Suppressor macrophage (primary cell): ENCODE measurements around the gene ADK.
"Not testable (repeated sequence)": the region's sequence is repeated elsewhere in the genome, so short reads cannot be mapped to it uniquely, and the experiment has no call there.

Source experiments
- DNase-seq, 4 experiments: peaks; one replicate each; pipeline ENCODE4 v3.0.0-alpha.2; 2020 to 2022

The ADK gene

DNA sequence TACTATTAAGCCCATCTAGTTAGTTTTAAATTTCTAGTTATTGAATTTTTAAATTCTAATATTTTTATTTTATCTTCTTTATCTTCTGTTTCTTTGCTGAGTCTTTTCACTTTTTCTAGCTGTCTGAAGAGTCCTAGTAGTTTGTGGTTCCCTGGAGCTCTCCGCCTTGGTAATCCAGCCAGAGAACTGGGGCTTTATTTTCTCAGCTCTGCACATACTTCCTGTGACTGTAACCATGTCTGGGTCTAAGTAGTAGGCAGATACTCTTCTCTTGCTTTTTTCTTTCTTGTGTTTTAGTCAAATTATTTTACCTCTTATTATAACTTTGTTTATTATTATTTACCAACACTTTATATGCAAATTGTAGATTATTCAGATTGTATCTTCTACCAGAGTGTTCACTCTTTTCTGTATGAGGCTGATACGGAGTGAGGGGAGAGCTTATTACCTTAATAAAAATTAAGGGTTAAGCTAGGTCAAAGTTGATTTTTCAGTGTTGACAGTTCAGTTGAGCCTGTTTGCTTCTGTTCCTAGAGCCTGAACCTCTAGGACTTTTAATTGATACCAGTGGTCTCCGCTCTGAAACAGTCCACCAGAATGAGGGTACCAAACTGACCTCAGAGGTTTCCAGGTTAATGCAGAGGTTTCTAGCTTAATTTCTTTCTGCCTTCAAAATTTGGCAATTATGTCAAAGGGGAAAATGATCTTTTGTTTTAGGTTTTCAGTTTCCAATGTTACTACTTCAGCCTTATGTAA lies 155.4 kb downstream of the ADK start:
- no peak for DNase-seq

DNA sequence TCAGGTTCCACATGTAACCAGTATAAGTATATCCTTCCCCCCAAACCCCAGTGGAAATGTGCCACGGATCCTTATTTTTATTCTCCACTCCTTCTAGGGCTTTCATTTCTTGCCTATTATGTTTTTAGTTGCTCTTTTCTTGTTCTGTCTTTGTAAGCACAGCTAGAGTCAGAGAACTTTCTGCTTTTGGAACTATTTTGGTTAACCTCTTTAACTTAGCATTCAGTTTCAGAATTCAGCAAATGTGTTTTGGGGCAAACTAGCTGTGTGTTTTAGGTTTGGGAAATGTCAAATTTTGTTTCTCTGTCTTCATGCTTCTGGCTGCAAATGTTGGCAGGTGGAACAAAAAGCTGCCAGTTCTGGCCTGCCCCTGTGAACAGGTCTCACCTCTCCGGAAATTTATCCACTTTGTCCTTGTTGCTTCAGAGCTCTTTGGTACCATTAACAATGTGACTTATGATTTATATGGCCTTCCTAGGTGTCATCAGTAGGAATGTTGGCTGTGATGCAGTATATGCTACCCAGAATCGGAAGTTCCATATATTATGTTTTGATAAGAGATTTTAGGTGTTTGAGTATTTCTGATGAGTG lies 156.1 kb downstream of the ADK start:
- DNase-seq, result no peak

DNA sequence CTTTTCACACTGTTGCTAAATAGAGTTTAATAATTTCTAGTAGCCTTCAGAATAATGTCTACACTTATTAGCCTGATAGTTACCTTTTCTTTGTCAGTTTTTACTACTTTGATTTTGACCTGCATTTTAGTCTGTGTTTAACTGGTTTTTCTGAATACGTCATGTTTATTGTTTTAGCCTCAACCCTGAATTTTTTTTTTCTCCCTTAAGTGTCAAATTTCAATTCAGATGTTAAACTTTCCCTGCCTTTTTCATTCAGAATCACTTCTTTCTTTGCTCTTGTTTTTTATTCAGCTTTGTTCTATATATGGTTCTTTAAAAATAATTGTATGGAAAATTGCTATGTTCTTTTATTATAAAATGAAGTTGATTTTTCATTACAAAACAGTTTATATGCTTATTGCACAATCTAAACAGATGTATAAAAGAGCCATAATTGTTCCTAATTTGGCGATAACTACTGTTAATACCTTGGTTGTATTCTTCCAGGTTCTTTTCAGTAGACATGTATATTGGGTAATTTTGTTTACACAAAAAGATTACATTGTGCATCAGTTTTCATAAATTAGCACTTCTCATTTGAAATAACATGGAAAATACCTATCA lies 159.7 kb downstream of the ADK start:
- DNase-seq, result no peak

GRCh38 chr10:74314166-74314565 lies 163.1 kb downstream of the ADK start:
- DNase-seq, result no peak

GRCh38 chr10:74320026-74320425 lies 169.0 kb downstream of the ADK start:
- no peak for DNase-seq

DNA sequence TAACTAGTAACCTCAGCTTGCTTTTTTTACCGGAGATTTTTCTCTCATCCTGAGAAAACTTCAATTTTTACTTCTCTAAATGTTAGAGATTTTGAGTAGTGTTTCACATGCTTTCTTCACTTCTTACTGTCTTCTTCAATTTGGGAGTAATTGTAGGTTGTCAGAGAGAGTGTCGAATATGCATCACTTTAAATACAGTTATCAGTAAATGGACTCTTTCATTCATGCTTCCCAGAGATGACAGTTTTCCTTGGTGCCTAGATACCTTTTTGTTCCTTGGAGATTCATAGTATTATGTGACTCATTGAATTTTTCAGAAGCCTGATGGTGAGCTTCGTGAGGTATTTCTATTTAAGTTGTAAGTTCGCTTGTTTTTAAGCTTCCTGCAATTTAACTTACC lies 169.7 kb downstream of the ADK start:
- no peak for DNase-seq

DNA sequence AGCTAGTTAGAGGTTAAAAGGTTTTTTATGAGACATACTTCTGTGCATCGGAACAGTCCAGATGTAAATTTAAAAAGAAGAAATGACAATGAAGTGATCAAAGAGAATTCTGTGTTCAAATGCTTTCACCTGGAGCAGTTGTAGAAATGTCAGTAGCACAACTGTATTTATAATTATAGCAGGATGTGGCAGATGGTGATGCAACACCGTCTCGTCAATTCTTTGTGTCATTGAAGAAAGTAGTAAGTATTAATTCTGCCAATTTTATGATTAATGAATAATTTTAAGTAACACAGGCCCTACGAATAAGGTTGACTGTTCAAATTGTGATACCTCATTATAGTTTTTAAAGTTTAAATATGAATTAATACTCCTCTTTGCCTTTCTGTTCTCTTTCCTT lies 171.1 kb downstream of the ADK start:
- DNase-seq, result no peak

- no peak for DNase-seq
Measured at GRCh38 chr10:74322565-74322964, 171.5 kb downstream of the ADK start.

GRCh38 chr10:74328388-74328787 lies 177.4 kb downstream of the ADK start:
- DNase-seq, result peak; percentile 68 to 92 (median 82)

DNA sequence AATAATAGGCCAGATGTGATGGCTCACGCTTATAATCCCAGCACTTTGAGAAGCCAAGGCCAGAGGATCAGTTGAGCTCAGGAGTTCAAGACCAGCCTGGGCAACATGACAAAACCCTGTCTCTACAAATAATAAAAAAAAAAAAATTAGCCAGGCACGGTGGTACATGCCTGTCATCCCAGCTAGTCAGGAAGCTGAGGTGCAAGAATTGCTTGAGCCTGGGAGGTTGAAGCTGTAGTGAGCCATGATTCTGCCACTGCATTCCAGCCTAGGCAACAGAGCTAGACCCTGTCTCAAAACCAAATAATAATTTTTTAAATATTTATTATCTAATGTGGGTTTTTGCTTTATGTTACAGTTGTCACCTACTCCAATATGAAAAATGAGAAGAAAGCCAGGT lies 178.9 kb downstream of the ADK start:
- DNase-seq, result no peak

- DNase-seq, result no peak
Measured at GRCh38 chr10:74330646-74331045, 179.6 kb downstream of the ADK start.

DNA sequence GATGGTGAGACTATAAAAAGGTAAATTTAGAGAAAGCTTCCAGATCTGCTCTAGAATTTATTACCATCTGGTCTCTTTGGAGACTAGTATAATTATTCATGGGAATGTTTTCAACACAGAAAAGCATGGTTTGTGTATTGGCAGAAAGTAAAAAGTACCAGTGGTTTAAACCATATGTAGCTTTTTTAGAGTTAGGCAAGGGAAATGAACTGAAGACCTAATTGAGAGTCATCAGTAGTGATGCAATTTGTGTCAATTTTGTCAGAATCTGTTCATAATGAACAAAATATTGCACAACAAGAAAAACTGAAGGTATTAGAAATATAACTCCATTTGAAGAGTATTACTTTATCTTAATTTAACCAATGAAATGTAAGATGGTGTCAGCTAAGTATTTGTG lies 181.4 kb downstream of the ADK start:
- peak in 2 of 4 experiments; percentile 27 to 44 for DNase-seq

GRCh38 chr10:74333174-74333573 lies 182.2 kb downstream of the ADK start:
- peak in 2 of 4 experiments; percentile 14 to 31 for DNase-seq

DNA sequence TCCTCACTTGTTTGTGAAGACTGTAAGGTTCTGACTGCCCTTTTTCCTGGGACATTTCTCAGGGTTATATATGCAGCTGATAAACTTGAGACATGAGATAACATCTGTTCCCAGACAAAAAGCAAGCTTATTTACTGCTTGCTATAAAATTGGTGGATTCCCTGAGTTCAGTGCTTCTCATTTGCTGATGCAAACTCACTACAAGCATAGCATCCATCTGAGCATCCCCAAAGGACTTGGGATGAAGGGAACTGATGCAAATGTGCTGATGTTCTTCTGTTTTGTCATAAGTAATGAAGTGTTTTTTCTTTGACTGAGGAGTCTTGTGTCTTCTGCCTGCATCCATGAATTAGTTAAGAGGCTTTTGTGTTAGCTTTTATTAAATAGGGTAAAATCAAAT lies 183.2 kb downstream of the ADK start:
- DNase-seq, result no peak

- peak in 3 of 4 experiments; percentile 19 to 73 (median 67) for DNase-seq
Measured at GRCh38 chr10:74335501-74335900, 184.5 kb downstream of the ADK start.

GRCh38 chr10:74337330-74338016 lies 186.5 kb downstream of the ADK start:
- no peak for DNase-seq

DNA sequence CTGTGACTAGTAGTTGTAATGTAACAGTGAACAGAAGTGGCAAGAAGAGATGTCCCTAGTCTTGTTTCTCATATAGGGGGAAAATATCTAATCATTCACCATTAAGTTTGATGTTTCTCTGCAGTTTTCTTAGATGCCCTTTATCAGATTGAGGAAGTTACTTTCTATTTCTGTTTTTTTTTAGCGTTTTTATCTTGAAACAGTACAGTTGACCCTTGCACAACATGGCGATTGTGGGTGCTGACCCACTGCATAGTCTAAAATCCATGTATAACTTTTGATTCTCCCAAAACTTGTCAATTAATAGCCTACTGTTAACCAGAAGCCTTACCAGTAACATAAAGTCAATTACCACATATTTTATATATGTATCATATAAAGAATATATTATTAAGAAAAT lies 192.0 kb downstream of the ADK start:
- peak in 3 of 4 experiments; percentile 7 to 53 (median 36) for DNase-seq

DNA sequence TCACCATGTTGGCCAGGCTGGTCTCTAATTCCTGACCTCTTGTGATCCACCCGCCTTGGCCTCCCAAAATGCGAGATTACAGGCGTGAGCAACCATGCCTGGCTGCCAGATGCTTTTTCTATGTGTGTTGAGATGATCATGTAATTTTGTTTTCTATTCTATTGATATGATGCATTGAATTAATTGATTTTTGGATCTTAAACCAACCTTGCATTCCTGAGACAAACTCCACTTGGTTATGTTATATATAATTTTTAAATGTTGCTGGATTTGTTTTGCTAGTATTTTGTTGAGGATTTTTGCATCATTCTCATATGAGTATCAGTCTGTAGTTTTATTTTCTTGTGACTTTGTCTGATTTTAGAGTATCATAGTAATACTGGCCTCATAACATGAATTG lies 192.8 kb downstream of the ADK start:
- DNase-seq, result no peak

DNA sequence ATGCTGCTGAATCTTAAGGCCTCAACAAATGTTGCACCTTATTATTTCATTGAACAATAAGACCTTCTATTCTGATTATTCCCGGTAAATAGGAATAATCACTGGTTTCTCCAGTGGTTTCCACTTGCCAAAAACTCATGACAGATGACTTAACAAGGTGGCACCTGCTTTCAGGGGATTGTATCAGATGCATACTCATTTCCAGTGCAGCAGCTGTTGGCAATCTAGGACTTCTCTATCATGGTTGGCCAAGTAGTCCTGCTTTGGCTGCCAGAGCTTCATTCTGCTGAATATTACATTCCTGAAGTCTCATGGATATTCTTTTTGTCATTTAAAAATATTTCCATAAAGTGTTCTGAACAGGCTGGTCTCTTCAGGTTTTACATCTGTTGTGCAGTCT lies 193.3 kb downstream of the ADK start:
- DNase-seq, result no peak

- DNase-seq, result no peak
Measured at GRCh38 chr10:74347522-74347921, 196.5 kb downstream of the ADK start.

- DNase-seq, result not testable (repeated sequence)
Measured at GRCh38 chr10:74353021-74353420, 202.0 kb downstream of the ADK start.

- no peak for DNase-seq
Measured at GRCh38 chr10:74361678-74362077, 210.7 kb downstream of the ADK start.

DNA sequence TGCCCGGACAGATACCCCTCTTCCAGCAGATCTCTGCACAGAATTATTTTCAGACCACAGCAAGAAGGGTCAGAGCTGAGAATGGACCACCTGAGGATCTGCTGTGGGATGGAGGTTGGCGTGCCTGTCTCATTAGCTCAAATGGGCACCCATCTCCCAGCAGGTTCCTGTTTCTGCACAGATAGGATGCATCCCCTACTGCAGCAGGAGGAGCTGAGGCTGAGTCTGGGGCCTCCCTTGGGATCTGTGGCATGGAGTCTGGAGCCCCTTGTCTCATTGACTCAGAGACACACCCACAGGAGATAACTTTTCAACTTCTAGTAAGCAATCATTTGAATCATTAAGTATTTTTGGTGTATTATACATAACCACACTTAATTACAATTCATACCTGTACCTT lies 212.7 kb downstream of the ADK start:
- no peak for DNase-seq

GRCh38 chr10:74365109-74365508 lies 214.1 kb downstream of the ADK start:
- no peak for DNase-seq
